Stimulated activated CD4-positive, alpha-beta T cell treated with anti-CD3 and anti-CD28 coated beads, Interleukin-12 subunit alpha, Interleukin-12 subunit beta, amount 100 ng/mL, for 48 hours (primary cell): ENCODE data around the gene CLSTN1.

Experiments
- DNase-seq, 3 donors: peaks; one replicate each; pipeline ENCODE4 v3.0.0-alpha.2; 2020; ENCODE audit warnings: low read depth in 2 of 3, low spot score in 1 of 3

The CLSTN1 gene

GRCh38 chr1:9687874-9688582 is 135.7 kb downstream of the CLSTN1 start:
- DNase-seq, result no peak

GRCh38 chr1:9687120-9687873 is 136.5 kb downstream of the CLSTN1 start:
- DNase-seq, result peak in 1 of 3 donors; percentile 46

GRCh38 chr1:9684801-9685200 is 139.0 kb downstream of the CLSTN1 start:
- no peak for DNase-seq

GRCh38 chr1:9680828-9681227 is 142.9 kb downstream of the CLSTN1 start:
- DNase-seq, result no peak

- DNase-seq, result no peak
Observed at GRCh38 chr1:9680091-9680490, 143.7 kb downstream of the CLSTN1 start.
